ENCODE results near the gene CFAP221.
A peak's percentile ranks its signal among the peaks of the same experiment; 100 is the strongest.

CFAP221 gene

DNA sequence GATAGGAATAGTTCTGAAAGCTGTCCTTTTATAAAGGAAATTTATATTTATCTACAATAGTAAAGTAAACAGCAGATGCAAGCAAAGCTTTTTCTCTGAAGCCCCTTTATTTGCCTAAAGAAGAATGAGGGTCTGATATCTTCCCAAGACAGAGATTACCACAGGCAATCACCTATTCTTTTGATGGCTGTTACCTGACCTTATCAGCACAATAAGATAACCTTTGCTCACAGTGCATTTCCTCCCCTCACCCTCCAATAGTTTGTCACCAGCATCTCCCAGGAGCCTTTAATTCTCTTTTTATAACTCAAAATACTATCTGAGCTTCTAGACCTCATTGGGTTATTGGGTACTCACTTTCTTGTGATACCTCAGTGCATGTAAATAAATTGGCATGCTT lies 6.5 kb upstream of the CFAP221 start:
- H3K9me3 ChIP-seq (ENCODE audit: control insufficient read depth, insufficient read depth, low read length): no peaks in the 10 kb centered on the region
- H3K36me3 ChIP-seq (ENCODE audit: control insufficient read depth, insufficient read depth, low read length): no peaks in the 10 kb centered on the region

DNA sequence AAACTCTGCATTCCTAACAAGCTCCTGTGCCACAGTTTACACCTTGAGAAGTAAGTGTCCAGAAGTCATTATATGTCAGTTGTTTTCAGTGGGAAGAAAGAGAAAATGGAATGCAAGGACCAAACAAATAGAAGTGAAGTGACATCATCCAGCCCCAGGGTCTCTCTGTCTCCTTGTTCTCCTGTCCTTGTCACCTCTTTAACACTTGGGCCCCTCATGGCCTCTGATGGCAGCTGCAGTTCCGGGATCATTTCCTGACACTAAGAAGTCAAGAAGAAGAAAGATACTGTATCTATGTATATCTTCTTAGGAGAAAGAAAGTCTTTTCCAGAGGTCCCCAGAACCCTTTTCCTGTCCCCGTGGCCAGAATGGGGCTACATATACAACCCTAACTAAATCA lies 2.8 kb upstream of the CFAP221 start:
- Histone ChIP-seq H3K9ac (ENCODE audit: low read depth, low read length) (no peak overlapping the region), H3K36me3 (ENCODE audit: control insufficient read depth, insufficient read depth, low read length) (no peaks in the 10 kb centered on the region), H3K4me1 (ENCODE audit: control insufficient read depth, insufficient read depth, low read length) (no peaks in the 10 kb centered on the region), H3K4me3 (ENCODE audit: low read depth, low read length) (no peak overlapping the region), H3K9me3 (ENCODE audit: control insufficient read depth, insufficient read depth, low read length) (no peaks in the 10 kb centered on the region), H3K27me3 (ENCODE audit: control insufficient read depth, insufficient read depth, low read length) (peaks cover 7% of the 10 kb centered on the region)

More for the DNA sequence above, 6.5 kb upstream of the CFAP221 start:
- Histone ChIP-seq H3K9ac (ENCODE audit: low read depth, low read length) (no peak overlapping the region), H3K27me3 (ENCODE audit: control insufficient read depth, insufficient read depth, low read length) (no peaks in the 10 kb centered on the region), H3K4me3 (ENCODE audit: low read depth, low read length) (no peak overlapping the region), H3K4me1 (ENCODE audit: control insufficient read depth, insufficient read depth, low read length) (no peaks in the 10 kb centered on the region)

GRCh38 chr2:119544939-119545475 lies 758 bp downstream of the CFAP221 start:
- peaks cover 7% of the 10 kb centered on the region for H3K27me3 ChIP-seq (ENCODE audit: control insufficient read depth, insufficient read depth, low read length)
- peak overlapping the region; percentile 76 for H3K4me3 ChIP-seq (ENCODE audit: low read depth, low read length)
- H3K9ac ChIP-seq (ENCODE audit: low read depth, low read length): no peak overlapping the region
- no peaks in the 10 kb centered on the region for H3K36me3 ChIP-seq (ENCODE audit: control insufficient read depth, insufficient read depth, low read length)
- no peaks in the 10 kb centered on the region for H3K9me3 ChIP-seq (ENCODE audit: control insufficient read depth, insufficient read depth, low read length)
- H3K4me1 ChIP-seq (ENCODE audit: control insufficient read depth, insufficient read depth, low read length): no peaks in the 10 kb centered on the region

- no peak overlapping the region for H3K4me3 ChIP-seq (ENCODE audit: low read depth, low read length)
- no peaks in the 10 kb centered on the region for H3K9me3 ChIP-seq (ENCODE audit: control insufficient read depth, insufficient read depth, low read length)
- no peaks in the 10 kb centered on the region for H3K36me3 ChIP-seq (ENCODE audit: control insufficient read depth, insufficient read depth, low read length)
- no peak overlapping the region for H3K9ac ChIP-seq (ENCODE audit: low read depth, low read length)
- H3K27me3 ChIP-seq (ENCODE audit: control insufficient read depth, insufficient read depth, low read length): peaks cover 9% of the 10 kb centered on the region
- H3K4me1 ChIP-seq (ENCODE audit: control insufficient read depth, insufficient read depth, low read length): no peaks in the 10 kb centered on the region
These were observed 1.7 kb downstream of the CFAP221 start for GRCh38 chr2:119545754-119546446.

DNA sequence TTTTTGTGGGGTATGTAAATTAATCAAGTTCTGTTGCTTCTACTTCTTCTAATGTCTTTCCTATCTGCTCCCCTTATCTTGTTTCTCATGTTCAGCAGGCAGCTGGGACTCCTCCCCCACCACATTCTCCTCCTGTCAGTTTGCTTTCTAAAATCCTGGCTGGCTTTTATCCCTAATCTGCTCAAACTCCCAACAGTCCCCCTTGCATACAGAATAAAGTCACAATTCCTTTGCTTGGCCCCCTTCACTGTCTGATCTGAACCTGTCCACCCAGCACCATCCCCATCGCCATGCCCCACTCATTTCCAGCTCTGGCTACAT lies 2.2 kb downstream of the CFAP221 start:
- Histone ChIP-seq H3K27me3 (ENCODE audit: control insufficient read depth, insufficient read depth, low read length) (peaks cover 9% of the 10 kb centered on the region), H3K9ac (ENCODE audit: low read depth, low read length) (no peak overlapping the region), H3K4me1 (ENCODE audit: control insufficient read depth, insufficient read depth, low read length) (no peaks in the 10 kb centered on the region), H3K9me3 (ENCODE audit: control insufficient read depth, insufficient read depth, low read length) (no peaks in the 10 kb centered on the region), H3K4me3 (ENCODE audit: low read depth, low read length) (no peak overlapping the region), H3K36me3 (ENCODE audit: control insufficient read depth, insufficient read depth, low read length) (no peaks in the 10 kb centered on the region)

DNA sequence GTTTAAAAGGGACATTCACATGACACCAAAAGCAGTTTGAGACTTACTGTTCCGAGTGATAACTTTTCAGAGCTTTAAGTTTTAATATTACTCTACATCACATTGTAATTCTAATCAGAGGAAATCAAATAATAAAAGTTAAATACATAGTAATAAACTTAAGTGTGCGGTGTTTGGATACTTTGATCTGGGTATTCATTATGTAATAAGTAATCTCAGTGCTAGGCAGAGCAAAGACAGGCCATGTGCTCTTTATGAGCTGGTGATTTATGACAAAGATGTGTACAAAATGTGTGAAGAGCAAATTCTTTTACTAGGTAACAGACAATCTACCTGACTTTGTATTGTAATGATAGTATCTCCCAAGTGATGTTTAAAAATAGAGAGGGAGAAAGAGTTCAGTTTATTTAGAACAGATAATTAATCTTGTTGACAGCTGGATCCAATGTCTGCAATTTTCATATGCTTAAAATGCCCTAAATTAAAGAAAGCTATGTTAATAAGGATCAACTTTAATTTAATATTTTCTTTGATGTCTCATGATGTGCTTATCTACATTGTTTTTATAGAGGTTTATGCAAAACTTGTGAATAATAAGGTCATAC lies 4.4 kb downstream of the CFAP221 start:
- Histone ChIP-seq H3K4me3 (ENCODE audit: low read depth, low read length) (no peak overlapping the region), H3K4me1 (ENCODE audit: control insufficient read depth, insufficient read depth, low read length) (no peaks in the 10 kb centered on the region), H3K9me3 (ENCODE audit: control insufficient read depth, insufficient read depth, low read length) (no peaks in the 10 kb centered on the region), H3K36me3 (ENCODE audit: control insufficient read depth, insufficient read depth, low read length) (no peaks in the 10 kb centered on the region), H3K27me3 (ENCODE audit: control insufficient read depth, insufficient read depth, low read length) (peaks cover 5% of the 10 kb centered on the region), H3K9ac (ENCODE audit: low read depth, low read length) (no peak overlapping the region)

- Histone ChIP-seq H3K4me1 (ENCODE audit: control insufficient read depth, insufficient read depth, low read length) (no peaks in the 10 kb centered on the region), H3K9ac (ENCODE audit: low read depth, low read length) (no peak overlapping the region), H3K4me3 (ENCODE audit: low read depth, low read length) (no peak overlapping the region), H3K9me3 (ENCODE audit: control insufficient read depth, insufficient read depth, low read length) (no peaks in the 10 kb centered on the region), H3K27me3 (ENCODE audit: control insufficient read depth, insufficient read depth, low read length) (peaks cover 5% of the 10 kb centered on the region), H3K36me3 (ENCODE audit: control insufficient read depth, insufficient read depth, low read length) (no peaks in the 10 kb centered on the region)
These were observed 5.0 kb downstream of the CFAP221 start for GRCh38 chr2:119549241-119549640.

DNA sequence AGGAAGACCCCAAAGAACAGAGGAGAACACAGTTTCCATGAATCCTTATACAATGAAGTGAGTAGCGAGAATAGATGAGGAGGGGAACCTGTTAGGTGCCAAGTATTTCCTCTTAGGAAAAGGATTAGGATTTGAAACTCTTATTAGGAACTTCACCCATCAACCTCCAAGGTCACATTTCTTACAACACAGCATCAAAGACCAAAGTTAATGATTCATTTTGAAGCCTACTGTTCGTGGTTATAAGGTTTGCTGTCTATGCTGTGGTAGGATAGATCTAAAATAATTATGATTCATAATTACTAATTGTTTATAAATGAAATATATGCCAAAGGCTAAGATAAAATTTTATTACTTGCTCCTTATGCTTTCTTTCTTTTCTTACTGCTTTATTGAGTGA lies 6.1 kb downstream of the CFAP221 start:
- Histone ChIP-seq H3K36me3 (ENCODE audit: control insufficient read depth, insufficient read depth, low read length) (no peaks in the 10 kb centered on the region), H3K27me3 (ENCODE audit: control insufficient read depth, insufficient read depth, low read length) (peaks cover 5% of the 10 kb centered on the region), H3K4me3 (ENCODE audit: low read depth, low read length) (no peak overlapping the region), H3K9me3 (ENCODE audit: control insufficient read depth, insufficient read depth, low read length) (no peaks in the 10 kb centered on the region), H3K9ac (ENCODE audit: low read depth, low read length) (no peak overlapping the region), H3K4me1 (ENCODE audit: control insufficient read depth, insufficient read depth, low read length) (no peaks in the 10 kb centered on the region)

DNA sequence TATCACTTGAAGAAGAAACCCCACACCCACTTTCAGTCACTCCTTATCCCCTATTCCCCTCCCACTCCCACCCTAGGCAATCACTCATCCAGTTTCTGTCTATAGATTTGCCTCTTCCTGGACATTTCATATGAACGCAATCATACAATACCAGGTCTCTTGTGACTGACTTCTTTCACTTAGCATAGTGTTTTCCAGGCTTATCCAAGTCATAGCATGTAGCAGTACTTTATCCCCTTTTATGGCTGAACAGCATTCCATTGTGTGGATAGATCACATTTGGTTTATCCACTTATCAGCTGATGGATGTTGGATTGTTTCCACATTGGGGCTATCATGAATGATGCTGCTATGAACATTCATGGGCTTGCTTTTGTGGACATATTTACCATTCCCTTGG lies 6.6 kb downstream of the CFAP221 start:
- no peak overlapping the region for H3K9ac ChIP-seq (ENCODE audit: low read depth, low read length)
- H3K9me3 ChIP-seq (ENCODE audit: control insufficient read depth, insufficient read depth, low read length): no peaks in the 10 kb centered on the region
- peaks cover 3% of the 10 kb centered on the region for H3K27me3 ChIP-seq (ENCODE audit: control insufficient read depth, insufficient read depth, low read length)
- no peaks in the 10 kb centered on the region for H3K4me1 ChIP-seq (ENCODE audit: control insufficient read depth, insufficient read depth, low read length)
- H3K36me3 ChIP-seq (ENCODE audit: control insufficient read depth, insufficient read depth, low read length): no peaks in the 10 kb centered on the region
- H3K4me3 ChIP-seq (ENCODE audit: low read depth, low read length): no peak overlapping the region

DNA sequence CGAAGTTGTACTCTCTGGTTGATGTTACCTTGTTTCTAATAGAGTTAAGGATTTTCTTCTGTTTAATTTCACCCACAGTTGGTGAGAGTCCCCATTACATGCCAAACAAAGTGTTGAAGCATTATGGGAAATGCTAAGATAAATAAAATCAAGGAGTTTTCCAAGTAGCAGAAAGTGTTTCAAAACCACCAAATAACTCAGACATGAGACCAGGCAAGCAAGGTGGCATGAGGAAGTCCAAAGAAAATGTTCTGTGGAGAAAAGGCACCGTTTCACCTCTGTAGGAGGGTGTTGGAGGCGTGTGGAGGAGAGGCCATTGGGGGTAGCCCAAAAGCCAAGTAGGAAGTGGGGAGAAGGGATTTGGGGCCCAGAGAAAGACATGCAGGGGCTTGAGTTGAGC lies 8.7 kb downstream of the CFAP221 start:
- Histone ChIP-seq H3K36me3 (ENCODE audit: control insufficient read depth, insufficient read depth, low read length) (no peaks in the 10 kb centered on the region), H3K4me3 (ENCODE audit: low read depth, low read length) (no peak overlapping the region), H3K9me3 (ENCODE audit: control insufficient read depth, insufficient read depth, low read length) (no peaks in the 10 kb centered on the region), H3K27me3 (ENCODE audit: control insufficient read depth, insufficient read depth, low read length) (peaks cover 2% of the 10 kb centered on the region), H3K9ac (ENCODE audit: low read depth, low read length) (no peak overlapping the region), H3K4me1 (ENCODE audit: control insufficient read depth, insufficient read depth, low read length) (no peaks in the 10 kb centered on the region)

DNA sequence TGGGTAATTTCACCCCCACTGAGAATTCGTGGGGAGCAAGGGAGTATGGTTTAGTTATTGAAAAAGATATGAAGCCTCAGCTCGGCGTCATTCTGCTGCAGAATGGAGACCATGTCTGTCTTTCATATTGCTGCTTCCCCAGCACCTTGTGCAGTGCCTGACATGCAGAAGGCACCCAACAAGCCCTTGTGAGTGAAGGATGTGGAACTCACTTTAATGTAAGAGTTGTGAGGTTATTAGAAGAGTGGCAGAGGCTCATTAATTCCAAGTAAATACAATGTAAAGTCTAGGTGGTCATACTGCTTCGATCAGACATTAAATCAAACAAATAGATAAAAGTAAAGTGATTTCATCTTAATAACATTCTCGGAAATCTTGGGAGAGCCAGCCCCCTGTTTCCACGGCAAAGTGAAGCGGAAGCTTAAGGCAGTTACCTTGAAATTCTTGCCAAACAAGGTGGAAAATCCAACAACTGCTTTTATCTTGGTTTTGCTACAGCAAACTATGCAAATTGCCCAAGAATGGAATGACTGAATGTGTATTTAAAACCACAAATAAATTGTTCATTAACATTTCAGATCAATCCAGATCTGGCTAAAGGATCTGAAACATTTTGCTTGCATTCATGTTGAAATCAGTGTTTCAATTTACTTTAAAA lies 9.6 kb downstream of the CFAP221 start:
- Histone ChIP-seq H3K36me3 (ENCODE audit: control insufficient read depth, insufficient read depth, low read length) (no peaks in the 10 kb centered on the region), H3K9ac (ENCODE audit: low read depth, low read length) (no peak overlapping the region), H3K9me3 (ENCODE audit: control insufficient read depth, insufficient read depth, low read length) (no peaks in the 10 kb centered on the region), H3K4me1 (ENCODE audit: control insufficient read depth, insufficient read depth, low read length) (no peaks in the 10 kb centered on the region), H3K4me3 (ENCODE audit: low read depth, low read length) (no peak overlapping the region), H3K27me3 (ENCODE audit: control insufficient read depth, insufficient read depth, low read length) (peaks cover 2% of the 10 kb centered on the region)

GRCh38 chr2:119565481-119565880 lies 21.2 kb downstream of the CFAP221 start:
- H3K27me3 ChIP-seq (ENCODE audit: control insufficient read depth, insufficient read depth, low read length): no peaks in the 10 kb centered on the region
- H3K4me1 ChIP-seq (ENCODE audit: control insufficient read depth, insufficient read depth, low read length): no peaks in the 10 kb centered on the region
- H3K9me3 ChIP-seq (ENCODE audit: control insufficient read depth, insufficient read depth, low read length): no peaks in the 10 kb centered on the region
- no peaks in the 10 kb centered on the region for H3K36me3 ChIP-seq (ENCODE audit: control insufficient read depth, insufficient read depth, low read length)
- no peak overlapping the region for H3K9ac ChIP-seq (ENCODE audit: low read depth, low read length)
- H3K4me3 ChIP-seq (ENCODE audit: low read depth, low read length): no peak overlapping the region
